ENCODE measurements around the gene RPH3AL.

DNA sequence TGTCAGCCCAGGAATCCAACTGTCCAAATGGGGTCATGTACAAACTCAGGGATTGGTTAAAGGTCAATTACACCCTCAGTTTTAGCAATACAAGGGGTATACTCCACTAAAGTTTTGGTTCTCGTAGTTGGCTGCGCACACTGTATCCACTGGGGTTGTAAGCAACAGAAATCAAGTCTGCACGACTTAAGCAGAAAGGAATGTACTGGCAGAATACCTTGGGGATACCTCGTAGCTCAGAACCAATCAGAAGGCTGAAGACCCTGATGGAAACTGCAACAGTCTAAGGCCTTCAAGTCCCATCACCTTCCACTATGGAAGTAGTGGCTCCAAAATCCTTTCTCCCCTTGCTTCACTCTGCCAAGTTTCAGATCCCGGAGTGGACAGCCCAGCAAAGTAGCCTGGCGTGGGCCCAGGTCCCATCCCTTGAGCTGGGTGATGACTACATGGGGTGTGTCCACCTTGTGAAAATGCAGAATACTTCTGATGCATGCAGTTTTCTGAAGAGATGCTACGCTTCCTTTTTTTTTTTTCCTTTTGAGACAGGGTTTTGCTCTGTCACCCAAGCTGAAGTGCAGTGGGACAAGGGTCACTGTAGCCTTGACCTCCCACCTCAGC is 21.1 kb upstream of the RPH3AL start:
- no peak for TF ChIP-seq GATA2 (IDR thresholded peaks at IDR 0.05; ENCODE audit: low read depth, low read length)
- no peak for TF ChIP-seq GATA3 (IDR thresholded peaks at IDR 0.05; ENCODE audit: low read depth, low read length)

All from SH-SY5Y (cell line).